Measurements from ENCODE around the gene MRPL28.
"Not testable (repeated sequence)": the region's sequence is repeated elsewhere in the genome, so short reads cannot be mapped to it uniquely, and the experiment has no call there.

MRPL28 gene

GRCh38 chr16:370443-370842 is at the start of gene MRPL28:
Gene MRPL28 (minus strand): TSS chr16:370538. CDS start chr16:370218, 320 bp downstream.
- DNase-seq (ENCODE audit: low read depth), result peak; percentile 89

DNA sequence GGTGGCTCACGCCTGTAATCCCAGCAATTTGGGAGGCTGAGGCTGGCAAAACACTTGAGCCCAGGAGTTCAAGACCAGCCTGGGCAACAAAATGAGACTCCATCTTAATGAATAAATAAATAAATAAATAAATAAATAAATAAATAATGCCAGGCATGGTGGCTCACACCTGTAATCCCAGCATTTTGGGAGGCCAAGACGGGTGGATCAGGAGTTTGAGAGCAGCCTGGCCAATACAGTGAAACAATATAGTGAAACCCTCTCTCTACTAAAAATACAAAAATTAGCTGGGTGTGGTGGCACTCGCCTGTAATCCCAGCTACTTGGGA is 44.8 kb upstream of the MRPL28 start:
- DNase-seq (ENCODE audit: low read depth), result not testable (repeated sequence)

DNA sequence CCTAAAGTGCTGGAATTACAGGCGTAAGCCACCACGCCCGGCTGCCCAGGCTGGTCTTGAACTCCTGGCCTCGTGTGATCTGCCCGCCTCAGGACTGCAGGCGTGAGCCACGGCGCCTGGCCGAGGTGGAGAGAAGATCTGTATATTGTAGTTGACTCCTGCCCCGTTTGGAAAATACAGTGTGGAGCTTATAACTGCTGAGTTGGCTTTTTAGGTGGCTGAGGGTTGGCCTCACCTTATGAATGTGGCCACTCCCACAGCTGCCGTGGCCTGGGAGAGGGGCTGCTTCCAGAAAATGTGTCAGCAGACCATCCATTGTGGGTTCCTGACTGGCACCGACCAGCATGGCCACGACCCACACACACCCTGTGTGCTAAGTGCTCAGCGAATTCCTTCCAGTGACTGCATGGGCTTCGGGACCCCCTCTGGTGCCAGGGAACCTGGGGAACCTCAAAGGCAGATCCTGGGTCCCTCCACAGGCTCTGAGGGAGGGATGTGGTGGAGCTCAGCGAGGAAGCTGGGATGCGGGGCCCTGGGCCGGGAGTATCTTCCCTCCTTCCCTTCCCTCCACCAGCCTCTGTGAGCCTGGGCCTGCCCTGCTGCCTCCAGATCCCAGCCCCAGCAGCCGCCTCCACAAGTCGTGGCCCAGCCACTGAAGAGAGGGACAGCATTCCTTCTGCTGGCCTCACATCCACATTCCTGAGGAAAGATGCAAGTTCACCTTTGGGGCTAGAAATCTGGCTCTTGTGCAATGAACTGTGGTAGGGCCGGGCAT is 44.2 kb upstream of the MRPL28 start:
- DNase-seq (ENCODE audit: low read depth), result no peak

DNA sequence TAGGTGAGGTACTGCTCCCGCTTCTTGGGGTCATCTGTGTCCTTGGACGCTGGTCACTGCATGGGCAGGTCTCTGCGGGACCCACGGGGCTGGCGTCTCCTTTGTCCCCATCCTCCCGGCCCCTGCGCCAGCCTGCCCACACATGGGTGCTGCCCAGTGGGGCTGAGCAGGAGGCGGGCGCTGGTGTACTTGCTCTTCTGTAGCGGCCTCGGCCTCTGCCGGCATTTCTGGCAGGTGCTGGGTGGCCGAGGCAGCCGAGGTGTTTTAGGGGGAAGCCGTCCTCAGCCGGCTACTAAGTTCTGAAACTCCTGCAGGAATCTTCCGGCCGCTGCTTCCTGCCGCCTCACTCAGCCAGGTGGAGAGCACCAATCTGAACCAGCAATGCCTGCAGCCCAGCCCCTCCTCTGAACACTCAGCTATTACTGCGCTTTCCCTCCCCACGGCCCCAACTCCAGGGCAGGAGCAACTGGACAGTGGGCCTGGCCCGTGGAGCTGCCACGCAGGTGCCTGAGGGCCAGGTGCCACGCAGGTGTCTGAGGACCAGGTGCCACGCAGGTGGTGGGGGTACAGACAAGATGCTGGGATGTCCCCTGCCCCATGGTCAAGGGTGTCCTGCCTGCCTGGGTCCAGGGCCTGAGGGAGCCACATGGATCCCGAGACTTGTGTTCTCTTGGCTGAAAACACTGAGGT is 41.4 kb upstream of the MRPL28 start:
- DNase-seq (ENCODE audit: low read depth), result no peak

DNA sequence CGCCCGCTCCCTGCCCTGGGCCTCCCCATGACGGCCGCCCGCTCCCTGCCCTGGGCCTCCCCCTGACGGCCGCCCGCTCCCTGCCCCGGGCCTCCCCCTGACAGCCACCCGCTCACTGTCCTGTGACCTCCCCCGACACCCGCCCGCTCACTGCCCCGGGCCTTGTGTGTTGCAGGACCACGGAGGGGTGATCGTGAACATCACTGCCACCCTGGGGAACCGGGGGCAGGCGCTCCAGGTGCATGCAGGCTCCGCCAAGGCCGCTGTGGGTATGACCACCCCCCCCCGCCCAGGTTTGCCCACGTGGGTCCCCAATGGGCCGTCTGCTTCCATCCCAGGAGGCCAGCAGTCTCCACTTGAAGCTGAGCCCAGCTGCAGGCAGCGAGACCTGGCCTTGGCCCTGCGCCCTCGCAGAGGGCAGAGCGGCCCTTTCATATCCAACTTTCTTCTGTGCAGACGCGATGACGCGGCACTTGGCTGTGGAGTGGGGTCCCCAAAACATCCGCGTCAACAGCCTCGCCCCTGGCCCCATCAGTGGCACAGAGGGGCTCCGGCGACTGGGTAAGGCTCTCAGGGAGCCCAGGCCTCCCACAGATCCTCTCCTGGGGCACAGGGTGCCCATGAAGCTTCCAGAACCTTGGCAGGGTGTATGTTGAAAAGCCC is 40.3 kb upstream of the MRPL28 start:
- DNase-seq (ENCODE audit: low read depth), result no peak

GRCh38 chr16:407253-407652 is 36.9 kb upstream of the MRPL28 start:
- DNase-seq (ENCODE audit: low read depth), result no peak

DNA sequence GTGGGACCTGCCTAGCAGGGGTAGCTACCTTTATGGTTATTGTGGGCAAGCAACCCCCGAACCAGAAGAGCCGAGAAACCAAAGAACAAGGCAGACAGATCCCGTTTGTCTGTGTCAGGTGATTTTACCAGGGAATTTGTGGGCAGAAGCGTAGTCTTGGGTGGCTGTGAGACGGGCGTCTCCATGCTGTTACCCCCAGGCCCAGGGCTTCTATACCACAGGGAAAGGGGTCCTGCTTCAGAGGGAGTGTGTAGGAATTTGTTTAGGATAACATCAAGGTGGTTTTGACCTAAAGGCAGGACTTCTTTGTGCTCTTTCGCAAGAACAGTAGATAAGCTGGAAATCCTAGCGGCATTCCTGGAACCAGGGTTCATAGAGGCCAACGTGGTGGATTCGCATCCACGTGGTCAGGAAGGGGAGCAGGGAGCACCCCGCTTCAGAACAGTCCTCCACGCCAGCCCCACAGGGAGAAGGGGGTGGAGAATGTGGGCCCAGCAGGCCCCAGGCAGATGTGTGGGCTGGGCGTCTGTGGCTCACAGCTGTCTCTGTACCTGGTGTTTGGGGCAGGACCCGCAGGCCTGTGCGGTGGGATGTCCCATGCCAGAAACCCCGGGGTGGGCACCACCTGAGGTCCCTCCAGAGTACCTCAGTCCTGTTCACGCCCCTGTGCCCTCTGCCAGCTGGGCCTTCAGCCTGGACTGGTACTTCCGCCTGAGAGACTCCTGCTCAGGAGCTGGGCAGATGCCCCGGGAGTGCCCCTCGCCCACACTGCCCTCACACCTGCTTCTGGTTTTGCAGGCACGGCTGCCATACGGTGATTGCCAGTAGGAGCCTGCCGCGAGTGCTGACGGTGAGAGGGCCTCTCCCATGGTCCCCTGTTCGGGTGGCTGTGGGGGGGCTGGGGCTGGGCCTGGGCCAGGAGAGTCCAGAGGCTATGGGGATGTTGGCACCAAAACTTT is 35.5 kb upstream of the MRPL28 start:
- no peak for DNase-seq (ENCODE audit: low read depth)

- no peak for DNase-seq (ENCODE audit: low read depth)
These were observed 34.7 kb upstream of the MRPL28 start for GRCh38 chr16:404971-405486.

DNA sequence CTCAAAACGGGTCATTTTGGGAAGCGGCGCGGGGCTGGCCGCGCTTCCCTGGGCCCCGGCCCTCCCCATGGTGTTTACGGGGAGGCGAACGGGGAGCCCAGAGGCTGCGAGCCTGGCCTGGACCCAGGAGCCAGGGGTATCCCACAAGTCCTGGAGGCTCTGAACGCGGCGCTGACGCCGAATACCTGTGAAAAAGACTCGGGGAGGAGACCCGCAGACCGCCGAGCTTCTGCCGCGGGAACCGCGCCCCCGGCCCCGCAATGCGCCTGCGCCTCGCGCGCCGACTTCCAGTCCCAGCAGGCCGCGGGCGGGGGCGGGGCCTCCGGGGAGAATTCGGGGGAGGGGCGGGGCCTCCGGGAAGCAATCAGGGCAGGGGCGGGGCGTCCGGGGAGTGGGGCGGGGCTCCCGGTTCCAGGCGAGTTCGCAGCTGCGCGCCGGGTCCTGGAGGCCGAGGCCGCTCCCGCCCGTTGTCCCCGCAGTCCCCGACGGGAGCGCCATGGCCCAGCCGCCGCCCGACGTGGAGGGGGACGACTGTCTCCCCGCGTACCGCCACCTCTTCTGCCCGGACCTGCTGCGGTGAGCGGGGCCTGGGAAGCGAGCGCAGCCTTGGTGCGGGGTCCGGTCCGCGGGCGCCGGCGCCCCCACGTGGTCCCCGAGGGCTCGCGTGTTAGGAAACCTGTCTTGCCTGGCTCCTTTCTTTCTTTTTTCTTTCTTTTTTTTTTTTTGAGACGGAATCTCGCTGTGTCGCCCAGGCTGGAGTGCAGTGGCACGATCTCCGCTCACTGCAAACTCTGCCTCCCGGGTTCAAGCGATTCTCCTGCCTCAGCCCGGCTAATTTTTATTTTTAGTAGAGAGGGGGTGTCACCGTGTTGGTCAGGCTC is 31.4 kb upstream of the MRPL28 start, which contains the start of gene DECR2:
Gene DECR2, plus strand, starts transcription at position 418 of the 881 bp plus-strand sequence. Its CDS starts 79 bp downstream, at position 497.
- DNase-seq (ENCODE audit: low read depth), result peak; percentile 77

DNA sequence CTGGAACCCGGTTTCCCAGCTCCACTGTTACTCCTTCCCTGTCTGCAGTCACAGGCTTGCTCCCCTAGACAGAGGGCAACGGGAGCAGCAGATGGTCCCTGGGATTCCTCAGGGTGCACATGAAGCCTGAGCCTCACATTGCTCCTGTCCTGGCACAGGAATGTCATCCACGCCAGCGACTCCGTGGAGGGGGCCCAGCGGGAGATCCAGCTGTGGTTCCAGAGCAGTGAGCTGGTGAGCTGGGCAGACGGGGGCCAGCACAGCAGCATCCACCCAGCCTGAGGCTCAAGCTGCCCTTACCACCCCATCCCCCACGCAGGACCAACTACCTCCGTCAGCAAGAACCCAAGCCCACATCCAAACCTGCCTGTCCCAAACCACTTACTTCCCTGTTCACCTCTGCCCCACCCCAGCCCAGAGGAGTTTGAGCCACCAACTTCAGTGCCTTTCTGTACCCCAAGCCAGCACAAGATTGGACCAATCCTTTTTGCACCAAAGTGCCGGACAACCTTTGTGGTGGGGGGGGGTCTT is 29.8 kb upstream of the MRPL28 start:
- DNase-seq (ENCODE audit: low read depth), result no peak

DNA sequence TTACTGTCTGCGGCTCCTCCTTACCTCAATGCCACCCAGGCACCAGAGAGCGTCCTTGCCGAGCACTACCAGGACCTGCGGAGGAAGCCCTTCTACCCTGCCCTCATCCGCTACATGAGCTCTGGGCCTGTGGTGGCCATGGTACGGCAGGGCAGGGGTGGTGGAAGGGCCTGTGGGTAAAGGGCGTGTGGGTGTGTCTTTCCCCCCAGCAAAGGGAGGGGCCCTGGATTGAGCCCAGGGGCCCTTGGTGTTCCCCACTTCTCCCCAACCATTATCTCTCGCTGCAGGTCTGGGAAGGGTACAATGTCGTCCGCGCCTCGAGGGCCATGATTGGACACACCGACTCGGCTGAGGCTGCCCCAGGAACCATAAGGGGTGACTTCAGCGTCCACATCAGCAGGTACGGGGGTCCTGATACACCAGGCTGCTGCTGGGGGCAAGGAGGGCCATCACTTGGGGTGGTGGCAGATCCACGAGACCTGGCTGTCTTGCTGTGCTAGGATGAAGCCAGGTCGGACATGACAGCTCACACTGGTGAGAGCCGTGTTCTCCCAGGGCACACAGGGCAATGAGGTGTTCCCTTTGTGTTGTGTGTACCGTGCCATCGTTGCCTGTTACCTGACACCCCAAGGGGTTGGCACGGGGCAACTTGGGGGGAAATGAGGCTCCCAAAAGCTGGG is 29.1 kb upstream of the MRPL28 start:
- no peak for DNase-seq (ENCODE audit: low read depth)

DNA sequence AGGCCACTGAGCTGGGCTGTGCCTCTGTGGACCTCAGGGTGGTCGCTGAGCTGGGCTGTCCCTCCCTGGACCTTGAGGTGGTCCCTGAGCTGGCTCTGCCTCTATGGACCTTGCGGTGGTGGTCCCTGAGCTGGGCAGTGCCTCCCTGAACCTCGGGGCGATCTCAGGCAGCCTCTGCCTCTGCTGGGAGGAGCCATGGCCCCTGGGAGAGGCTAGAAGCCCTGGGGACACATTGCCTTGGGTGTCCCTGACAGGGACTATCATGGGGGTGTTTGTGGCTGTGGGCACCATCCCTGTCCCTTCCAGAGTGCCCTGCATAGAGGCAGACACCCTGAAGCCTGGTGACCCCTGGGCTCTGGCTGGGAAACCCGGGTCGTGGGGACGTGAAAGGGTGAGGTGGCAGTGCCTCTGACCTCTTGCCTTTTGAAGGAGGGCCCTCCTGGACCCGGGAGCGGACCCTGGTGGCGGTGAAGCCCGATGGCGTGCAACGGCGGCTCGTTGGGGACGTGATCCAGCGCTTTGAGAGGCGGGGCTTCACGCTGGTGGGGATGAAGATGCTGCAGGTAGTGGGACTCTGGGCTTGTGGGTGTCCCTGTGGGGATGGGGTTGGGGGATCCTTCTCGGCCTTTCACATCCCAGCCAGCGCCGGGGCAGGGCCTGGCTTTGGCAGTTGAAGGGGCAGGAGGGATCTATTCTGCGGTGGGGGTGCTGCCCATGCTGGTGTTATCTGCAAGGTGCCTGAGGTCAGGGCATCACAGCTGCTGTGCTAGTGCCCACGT is 28.4 kb upstream of the MRPL28 start:
- no peak for DNase-seq (ENCODE audit: low read depth)

- DNase-seq (ENCODE audit: low read depth), result peak; percentile 55
These were observed 27.5 kb upstream of the MRPL28 start for GRCh38 chr16:397736-398332.

- DNase-seq (ENCODE audit: low read depth), result no peak
These were observed 26.9 kb upstream of the MRPL28 start, which contains the start of gene NME4 for GRCh38 chr16:397135-397661. Gene NME4 (plus strand): TSS chr16:397199. CDS start chr16:397223, 24 bp downstream.

DNA sequence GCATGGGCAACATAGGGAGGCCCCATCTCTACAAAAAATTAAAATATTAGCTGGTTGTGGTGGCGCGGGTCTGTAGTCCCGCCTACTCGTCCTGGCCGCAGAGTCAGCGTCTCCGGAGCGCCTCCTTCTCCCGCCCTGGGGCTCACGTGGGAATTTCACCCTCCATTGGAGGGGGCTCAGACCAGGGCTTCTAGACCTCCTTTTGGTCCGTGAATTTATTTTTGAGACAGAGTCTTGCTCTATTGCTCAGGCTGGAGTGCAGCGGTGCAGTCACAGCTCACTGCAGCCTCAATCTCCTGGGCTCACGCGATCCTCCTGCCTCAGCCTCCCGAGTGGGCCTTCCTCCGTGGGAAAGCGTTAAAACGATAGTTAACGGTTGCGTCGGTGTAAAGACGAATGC is 26.3 kb upstream of the MRPL28 start:
- DNase-seq (ENCODE audit: low read depth), result no peak

- DNase-seq (ENCODE audit: low read depth), result no peak
These were observed 25.9 kb upstream of the MRPL28 start for GRCh38 chr16:396199-396598.

- DNase-seq (ENCODE audit: low read depth), result no peak
These were observed 22.2 kb upstream of the MRPL28 start for GRCh38 chr16:392450-393030.

GRCh38 chr16:391885-392335 is 21.6 kb upstream of the MRPL28 start:
- DNase-seq (ENCODE audit: low read depth), result no peak
